Left hindlimb (tissue), 1 donor: ENCODE data around the gene MAFB.

Experiments used
- DNase-seq: peaks from one replicate; pipeline ENCODE4 v3.0.0-alpha.2; 2018

The MAFB gene

GRCh38 chr20:40698744-40699143 lies 9.7 kb upstream of the MAFB start:
- DNase-seq: no peak

DNA sequence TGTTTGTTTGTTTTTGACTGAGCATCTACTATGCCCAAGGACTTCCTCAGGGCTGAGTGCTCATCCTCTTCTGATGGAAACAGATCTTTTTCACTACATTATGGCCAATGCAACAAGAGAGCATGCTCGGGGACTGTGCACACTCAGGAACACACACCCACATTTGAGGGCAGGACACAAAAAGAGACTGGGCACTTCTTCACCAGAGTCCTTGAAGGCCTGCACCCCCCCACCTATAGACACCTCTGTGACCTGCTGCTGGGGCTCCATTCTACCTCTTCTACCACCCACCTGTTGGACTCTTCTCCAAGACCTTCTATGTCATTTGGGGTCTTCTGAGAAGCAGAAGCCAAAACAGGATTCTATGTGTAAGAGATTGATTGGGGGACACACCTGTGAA lies 9.2 kb upstream of the MAFB start:
- DNase-seq: no peak

DNA sequence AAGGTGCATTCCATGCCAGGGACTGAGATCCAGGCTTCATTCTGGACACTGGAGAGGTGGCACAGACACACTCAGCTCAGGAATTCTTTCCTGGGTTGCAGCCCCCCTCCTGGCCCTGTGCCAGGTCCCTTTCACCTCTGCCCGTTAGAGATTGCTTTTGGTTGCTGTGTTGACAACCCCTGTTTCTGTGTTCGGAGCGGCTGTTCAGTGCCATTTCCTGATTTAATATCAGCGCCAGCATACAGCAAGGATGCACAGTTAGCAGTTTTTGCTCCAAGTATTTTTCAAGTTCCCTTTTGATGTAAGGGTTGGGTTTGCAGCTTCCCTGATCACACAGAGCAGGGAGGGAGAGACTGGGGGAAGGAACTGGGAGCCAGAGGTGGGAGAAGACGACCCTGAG lies 8.5 kb upstream of the MAFB start:
- no peak for DNase-seq

GRCh38 chr20:40695214-40695613 lies 6.2 kb upstream of the MAFB start:
- no peak for DNase-seq

DNA sequence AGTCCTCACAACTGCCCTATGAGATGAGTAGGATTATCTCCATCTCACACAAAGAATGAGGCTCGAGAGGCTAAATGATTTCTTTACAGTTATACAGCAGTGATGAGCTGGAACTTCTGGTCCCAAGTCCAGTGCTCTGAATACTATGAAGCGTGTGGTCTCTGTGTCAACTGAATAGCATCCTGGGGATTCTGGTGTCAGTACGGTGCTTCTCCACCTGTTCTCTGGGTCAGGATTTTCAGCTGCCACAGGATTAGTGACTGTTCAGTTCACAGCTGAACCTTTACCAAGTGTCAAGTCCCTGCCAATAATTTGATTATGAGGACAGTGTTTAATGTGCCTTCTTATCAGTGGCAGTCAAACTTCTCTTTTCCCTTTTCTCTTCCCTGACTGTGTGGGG lies 5.2 kb upstream of the MAFB start:
- no peak for DNase-seq

DNA sequence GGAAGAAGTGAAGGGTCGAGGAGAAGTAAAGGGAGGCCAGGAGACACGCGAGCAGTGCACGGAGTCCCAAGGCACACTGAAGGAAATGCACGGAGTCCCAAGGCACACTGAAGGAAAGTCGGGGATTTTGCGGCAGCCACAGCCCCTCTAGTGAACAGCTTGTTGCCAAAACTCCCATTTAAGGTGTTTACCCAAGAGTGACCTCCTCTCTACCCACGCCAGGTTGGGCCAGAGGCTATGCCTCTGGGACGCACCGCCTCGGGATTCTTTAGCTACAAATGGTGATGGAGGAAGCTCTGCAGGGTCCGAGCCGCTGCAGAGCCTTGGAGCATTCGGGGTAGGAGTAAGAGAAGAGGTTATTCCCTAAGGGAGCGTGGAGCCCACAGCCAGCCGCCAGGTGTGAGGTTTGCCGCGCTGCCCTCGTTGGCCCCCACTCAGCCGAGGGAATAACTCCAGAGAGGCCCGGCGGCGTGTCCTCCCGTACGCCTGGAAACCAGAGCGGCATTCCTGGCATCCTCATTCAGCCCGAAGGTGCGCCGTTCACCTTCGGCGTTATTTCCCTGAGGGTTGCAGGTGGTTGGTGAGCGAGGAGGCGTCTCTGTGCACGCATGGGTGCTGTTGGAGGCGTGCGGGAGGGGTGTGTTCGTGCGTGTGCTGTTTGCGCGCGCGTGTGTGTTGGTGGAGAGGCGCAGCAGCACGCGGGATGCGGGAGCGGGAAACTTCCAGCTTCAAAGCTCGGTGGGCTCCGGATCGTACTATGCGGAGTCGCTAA lies 3.4 kb upstream of the MAFB start:
- DNase-seq: no peak

- DNase-seq: no peak
Observed at GRCh38 chr20:40691566-40692239, 2.7 kb upstream of the MAFB start.

DNA sequence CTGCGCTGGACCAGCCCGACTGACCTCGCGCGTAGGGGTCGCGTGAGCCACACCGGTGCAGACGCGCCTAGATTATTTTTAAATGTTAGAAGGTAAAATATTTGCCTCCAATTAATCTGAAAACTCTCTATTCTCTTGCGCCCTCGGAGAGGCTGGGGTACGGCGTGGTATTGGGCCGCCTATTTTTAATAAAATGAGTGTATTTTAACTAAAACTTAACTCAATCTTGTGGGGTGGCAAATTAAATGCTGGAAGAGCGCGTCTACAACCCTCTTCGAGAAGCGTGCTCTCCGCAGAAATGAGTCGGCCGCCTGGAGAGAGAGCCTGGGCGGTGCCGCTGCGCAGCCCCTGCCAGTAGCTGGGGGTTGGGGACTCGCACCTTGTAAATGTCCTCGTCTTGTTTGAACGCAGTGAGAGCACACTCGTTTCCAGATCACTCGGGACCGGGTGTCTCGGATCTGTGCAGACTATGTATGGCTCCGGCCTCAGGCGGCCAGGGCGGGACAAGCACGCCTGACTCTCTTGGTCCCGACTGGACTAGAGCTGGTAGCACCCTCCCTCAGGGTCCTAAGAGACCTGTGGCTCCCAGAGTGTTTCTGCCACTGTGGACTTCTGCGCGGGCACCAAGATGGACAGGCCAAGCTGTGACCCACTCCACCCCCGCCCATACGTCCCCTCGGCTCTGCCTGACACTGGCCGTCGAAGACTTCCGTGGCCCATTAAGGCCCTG lies 2.0 kb upstream of the MAFB start:
- DNase-seq: no peak

DNA sequence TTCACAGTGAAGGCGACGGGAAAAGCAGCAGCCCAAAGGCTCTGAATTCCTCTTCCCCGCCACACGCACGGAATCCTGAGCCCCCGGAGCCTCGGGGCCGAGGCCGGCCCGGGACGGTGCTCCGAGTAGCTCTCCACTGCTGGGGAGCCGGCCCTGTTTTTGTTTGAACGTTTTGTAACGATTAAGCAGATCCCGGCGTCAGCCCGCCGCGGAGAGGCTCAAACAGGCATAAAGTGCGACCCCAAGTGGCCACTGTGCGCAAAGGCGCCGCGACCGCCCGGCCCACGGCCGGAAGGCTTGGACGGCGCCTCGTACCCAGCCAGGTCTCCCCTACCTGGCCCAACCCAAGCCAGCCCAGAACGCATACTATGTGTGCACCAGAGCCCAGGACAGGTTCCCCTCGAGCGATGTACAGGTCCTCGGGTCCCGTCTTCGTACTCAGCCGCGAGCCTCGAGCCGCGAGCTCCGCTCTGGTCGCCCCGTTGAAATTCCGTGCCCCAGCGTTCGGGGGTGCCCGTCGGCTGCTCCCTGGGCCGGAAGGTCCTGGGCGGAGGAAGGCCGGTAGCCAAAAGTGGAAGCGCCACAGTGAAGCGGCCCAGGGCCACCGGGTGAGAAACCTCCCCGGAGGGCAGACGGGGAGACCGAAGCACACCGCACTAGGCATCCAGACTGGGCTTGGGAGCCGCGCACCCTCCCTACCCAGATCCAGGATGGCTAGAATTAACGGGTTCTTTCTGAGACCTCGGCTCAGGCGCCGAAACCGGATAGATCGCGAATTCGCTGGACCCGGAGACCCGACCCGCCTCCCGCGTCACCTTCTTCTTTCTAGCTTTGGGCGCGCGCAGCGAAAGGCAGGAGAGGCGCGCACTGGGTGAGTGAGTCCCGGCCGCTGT lies 1.2 kb upstream of the MAFB start:
- DNase-seq: peak; percentile 92

DNA sequence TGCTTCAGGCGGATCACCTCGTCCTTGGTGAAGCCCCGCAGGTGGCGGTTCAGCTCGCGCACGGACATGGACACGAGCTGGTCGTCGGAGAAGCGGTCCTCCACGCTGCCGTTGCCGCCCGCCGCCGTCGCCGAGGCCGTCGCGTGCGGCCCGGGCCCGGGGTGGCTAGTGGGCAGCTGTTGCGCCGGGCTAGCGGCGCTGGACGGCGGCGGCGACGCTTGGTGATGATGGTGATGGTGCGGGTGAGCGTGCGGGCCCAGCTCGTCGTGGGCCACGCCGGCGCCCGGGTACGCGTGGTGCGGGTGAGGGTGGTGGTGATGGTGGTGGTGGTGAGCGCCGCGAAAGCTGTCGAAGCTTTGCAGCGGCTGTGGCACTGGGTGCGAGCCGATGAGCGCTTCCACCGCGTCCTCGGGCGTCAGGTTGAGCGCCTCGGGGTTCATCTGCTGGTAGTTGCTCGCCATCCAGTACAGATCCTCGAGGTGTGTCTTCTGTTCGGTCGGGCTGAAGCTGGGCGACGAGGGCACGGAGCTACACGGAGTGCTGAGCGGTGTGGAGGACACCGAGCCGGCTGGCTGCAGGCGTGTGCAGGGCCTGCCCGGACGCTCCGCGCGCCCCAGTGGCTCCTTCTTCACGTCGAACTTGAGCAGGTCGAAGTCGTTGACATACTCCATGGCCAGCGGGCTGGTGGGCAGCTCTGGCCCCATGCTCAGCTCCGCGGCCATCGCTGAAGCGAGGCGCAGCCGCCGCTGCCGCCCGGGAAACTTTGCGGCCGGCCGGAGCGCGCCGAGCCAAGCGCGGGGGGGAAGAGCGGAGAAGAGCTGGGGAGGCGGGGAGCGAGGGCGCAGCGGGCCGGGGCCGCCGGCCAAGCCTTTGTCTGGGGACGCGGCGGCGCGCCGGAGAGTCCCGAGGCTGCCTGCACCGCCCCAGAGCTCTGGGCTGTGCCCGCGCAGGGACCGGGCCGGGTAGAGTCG lies 622 bp downstream of the MAFB start:
- peak; percentile 70 for DNase-seq

DNA sequence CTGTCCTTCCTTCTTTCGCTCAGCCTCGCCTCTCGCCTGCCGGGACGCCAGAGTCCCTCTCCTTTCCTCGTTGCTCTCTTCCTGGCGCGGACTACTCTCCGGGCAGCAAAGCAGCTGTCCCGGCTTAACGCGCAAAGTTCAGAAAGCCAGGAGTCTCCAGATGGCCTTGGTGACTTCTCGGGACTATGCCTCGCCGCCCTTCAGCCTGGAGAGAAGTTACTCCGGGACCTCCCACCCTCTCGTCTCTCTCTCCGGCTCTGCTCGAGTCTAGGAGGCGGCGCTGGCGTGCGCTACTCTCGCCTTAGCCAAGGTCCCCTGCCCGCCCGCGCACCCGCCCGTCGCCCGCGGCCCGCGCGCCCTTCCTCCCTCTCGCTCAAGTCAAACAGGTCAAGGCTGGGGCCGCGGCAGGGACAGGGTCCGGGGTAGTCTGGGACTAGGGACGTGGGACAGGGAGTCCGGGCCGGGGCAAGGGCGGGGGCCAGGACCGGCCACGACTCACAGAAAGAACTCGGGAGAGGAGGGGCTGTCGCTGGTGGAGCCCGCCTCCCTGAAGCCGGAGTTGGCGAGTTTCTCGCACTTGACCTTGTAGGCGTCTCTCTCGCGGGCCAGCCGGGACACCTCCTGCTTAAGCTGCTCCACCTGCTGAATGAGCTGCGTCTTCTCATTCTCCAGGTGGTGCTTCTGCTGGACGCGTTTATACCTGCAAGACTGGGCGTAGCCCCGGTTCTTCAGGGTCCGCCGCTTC lies 1.5 kb downstream of the MAFB start:
- DNase-seq: peak; percentile 75

- DNase-seq: no peak
Observed at GRCh38 chr20:40686893-40687292, 2.1 kb downstream of the MAFB start.

DNA sequence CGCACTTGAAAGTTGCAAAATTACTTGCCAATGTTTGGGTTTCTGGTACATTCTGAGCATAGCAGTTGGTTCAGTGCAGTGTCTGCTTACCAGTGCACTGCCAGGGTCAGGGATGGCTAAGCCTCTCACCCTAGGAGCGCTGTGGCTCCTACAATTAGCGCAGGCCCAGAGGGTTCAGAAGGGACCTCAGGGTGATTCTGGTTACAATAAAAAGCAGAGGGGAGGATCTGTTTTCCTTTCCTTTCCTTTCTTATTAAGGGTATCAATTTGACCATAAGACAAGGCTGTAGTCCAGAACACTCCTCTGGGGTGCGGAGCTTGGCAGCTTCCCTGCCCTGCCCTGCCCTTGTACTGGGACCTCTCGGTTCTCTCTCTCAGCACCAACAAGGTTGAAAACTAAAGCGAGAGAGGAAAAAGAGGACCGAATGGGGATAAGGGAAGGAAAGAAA lies 2.6 kb downstream of the MAFB start:
- DNase-seq: no peak

DNA sequence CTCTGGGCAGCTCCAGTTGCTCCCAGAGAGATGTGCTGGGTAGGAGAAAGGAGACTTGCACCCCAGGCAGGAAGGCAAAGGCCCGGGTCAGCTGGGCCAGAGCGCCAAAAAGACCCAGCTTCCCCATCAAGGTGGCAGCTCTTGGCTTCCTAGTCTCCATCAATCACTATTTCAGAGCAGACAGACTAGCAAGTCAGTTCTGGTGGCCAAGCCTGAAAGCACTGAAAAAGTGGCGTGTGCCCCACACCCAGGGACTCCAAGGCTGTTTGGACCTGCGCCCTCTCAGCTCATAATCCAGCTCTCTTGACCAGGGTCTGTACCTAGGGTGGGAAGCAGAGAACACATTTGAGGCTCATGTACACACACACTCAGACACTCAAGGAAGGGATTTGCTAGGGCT lies 3.7 kb downstream of the MAFB start:
- DNase-seq: no peak

DNA sequence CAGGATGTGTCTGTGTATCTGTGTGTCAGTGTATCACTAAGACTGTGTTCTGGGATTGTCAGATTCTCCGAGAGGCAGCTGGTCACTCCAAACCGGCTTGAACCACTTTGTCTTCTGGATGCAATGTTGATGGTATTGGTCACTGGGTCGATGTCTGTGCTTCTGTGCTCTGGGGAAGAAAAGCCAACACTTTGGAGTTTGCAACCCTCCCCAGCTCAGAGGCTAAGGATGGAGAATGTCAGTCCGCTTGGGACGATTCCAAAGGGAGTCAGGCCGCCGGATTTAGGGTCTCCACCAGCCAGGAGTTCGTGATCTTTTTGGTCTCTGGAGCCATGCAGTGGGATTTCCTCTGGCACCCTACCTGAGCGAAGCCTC lies 5.2 kb downstream of the MAFB start:
- no peak for DNase-seq

GRCh38 chr20:40683221-40683893 lies 5.7 kb downstream of the MAFB start:
- peak; percentile 56 for DNase-seq

DNA sequence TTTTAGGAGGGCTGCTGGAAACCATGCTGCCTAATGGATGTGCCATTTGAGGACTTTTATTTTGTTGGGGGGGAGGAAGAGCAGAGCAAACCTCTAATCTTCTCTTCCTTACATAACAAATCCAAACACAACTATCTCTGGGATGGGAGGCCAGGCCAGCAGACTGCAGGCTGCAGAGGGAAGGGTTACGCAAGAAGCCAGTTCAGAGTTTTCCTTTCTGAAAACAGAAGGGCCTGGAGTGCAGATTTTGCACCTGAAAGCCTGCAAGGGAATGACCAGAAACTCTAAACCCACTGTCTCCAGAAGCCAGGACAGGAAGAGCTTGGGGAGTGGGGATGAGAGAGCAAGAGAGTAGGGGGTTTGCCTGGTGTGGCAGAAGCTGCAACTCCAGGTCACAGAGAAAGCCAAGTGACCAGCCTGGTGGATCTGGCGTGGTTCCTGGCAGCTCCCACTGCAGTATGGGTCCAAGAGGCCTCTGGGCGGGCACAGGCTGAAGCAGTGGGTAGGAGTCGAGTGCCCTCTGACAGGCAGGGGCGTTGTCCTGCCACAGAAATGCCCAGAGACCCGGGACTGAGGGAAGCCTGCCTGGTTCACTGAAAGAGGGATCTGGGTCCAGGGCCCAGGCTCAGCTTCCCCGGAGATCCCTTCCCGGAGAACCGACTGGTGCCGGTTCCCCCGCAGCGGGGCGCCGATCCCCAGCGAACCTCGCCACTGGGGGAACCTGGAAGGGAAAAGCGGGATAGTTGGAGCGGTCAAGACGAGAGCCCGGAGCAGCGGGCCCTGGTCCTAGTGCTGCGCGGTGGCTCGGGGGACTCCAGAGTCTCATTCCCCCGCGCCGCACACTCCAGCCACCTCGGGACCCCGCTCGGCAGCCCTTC lies 6.7 kb downstream of the MAFB start:
- DNase-seq: no peak

GRCh38 chr20:40681684-40682083 lies 7.4 kb downstream of the MAFB start:
- DNase-seq: no peak

DNA sequence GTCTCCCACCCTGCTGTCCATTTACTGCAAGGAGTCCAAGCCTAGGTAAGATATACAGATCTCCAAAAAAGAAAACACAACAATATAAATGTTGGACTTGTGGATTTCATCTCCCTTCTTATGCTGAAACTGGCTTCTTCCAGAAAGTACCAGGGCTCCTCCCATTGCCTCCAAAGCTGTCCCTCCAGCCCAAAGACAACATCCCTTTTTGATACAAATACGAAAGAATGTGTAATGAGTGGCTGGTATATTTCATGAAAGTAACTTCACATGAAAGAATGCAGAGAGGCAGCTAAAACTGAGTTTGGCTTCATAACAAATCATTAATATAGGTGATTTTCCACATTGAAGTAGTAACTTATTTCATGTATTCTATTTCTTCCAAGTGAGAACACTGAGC lies 7.9 kb downstream of the MAFB start:
- no peak for DNase-seq
